Measurements from ENCODE around the gene ITFG1. TPM values are rescaled to one million over a fixed set of nuclear protein-coding genes. Genes with fewer than 3 reads are reported as not detected.
A peak's percentile ranks its signal among the peaks of the same experiment; 100 is the strongest.

Gene ITFG1
- total and polyA plus RNA-seq, 2 of the 13 experiments (the other 11 are each of a cell fraction or from before 2014, with no cell fraction given), result 74.5 to 150 TPM

- TF ChIP-seq SKIL (CRISPR knock-in tag; IDR thresholded peaks at IDR 0.05; ENCODE audit: borderline replicate concordance), result no peak
- peak; percentile 39; the same call in 1 of the 2 replicates for TF ChIP-seq EED (CRISPR knock-in tag; IDR thresholded peaks at IDR 0.05)
- no peak for TF ChIP-seq ZNF292 (CRISPR knock-in tag; IDR thresholded peaks at IDR 0.05; ENCODE audit: borderline replicate concordance, low read depth)
- TF ChIP-seq CCDC6 (CRISPR knock-in tag; IDR thresholded peaks at IDR 0.05), result no peak
- TF ChIP-seq MXI1 (IDR thresholded peaks at IDR 0.05; ENCODE audit: borderline replicate concordance, low read depth, low read length), result peak; percentile 34; the same call in 1 of the 3 replicates
- TF ChIP-seq SRF (IDR thresholded peaks at IDR 0.05; ENCODE audit: low read depth, low read length), result no peak
- TF ChIP-seq MTF1 (CRISPR knock-in tag; IDR thresholded peaks at IDR 0.05), result no peak
- TF ChIP-seq KDM5A (IDR thresholded peaks at IDR 0.05; ENCODE audit: borderline replicate concordance, low read length), result no peak
- no peak for TF ChIP-seq ZNF557 (CRISPR knock-in tag; IDR thresholded peaks at IDR 0.05)
- TF ChIP-seq PCBP2 (optimal IDR thresholded peaks at IDR 0.05; ENCODE audit: low read depth, low read length, poor library complexity, severe bottlenecking), result no peak
- TF ChIP-seq ZNF354B (CRISPR knock-in tag; IDR thresholded peaks at IDR 0.05), result no peak
- no peak for TF ChIP-seq SMARCE1 (IDR thresholded peaks at IDR 0.05; ENCODE audit: borderline replicate concordance)
- no peak for TF ChIP-seq ZSCAN30 (CRISPR knock-in tag; IDR thresholded peaks at IDR 0.05)
- TF ChIP-seq ZNF30 (CRISPR knock-in tag; IDR thresholded peaks at IDR 0.05), result no peak
- no peak for TF ChIP-seq ZNF546 (CRISPR knock-in tag; conservative IDR thresholded peaks at IDR 0.05)
- no peak for TF ChIP-seq SP140L (CRISPR knock-in tag; IDR thresholded peaks at IDR 0.05; ENCODE audit: borderline replicate concordance)
- no peak for TF ChIP-seq SMAD9 (CRISPR knock-in tag; IDR thresholded peaks at IDR 0.05)
- TF ChIP-seq, protein P1, sequence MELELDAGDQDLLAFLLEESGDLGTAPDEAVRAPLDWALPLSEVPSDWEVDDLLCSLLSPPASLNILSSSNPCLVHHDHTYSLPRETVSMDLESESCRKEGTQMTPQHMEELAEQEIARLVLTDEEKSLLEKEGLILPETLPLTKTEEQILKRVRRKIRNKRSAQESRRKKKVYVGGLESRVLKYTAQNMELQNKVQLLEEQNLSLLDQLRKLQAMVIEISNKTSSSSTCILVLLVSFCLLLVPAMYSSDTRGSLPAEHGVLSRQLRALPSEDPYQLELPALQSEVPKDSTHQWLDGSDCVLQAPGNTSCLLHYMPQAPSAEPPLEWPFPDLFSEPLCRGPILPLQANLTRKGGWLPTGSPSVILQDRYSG (CRISPR knock-in tag; IDR thresholded peaks at IDR 0.05), result no peak
- TF ChIP-seq MED1 (CRISPR knock-in tag; IDR thresholded peaks at IDR 0.05), result peak; percentile 56; the same call in 1 of the 2 replicates
- TF ChIP-seq SMC3 (IDR thresholded peaks at IDR 0.05; ENCODE audit: low read length), result no peak; the same call in 1 of the 2 replicates
- no peak for TF ChIP-seq ZNF10 (CRISPR knock-in tag; IDR thresholded peaks at IDR 0.05; ENCODE audit: borderline replicate concordance, low read depth)
- no peak for TF ChIP-seq TCF7 (IDR thresholded peaks at IDR 0.05; ENCODE audit: low read depth)
- TF ChIP-seq SRSF4 (IDR thresholded peaks at IDR 0.05; ENCODE audit: low read depth, low read length, poor library complexity, severe bottlenecking), result no peak
- TF ChIP-seq, protein P2, sequence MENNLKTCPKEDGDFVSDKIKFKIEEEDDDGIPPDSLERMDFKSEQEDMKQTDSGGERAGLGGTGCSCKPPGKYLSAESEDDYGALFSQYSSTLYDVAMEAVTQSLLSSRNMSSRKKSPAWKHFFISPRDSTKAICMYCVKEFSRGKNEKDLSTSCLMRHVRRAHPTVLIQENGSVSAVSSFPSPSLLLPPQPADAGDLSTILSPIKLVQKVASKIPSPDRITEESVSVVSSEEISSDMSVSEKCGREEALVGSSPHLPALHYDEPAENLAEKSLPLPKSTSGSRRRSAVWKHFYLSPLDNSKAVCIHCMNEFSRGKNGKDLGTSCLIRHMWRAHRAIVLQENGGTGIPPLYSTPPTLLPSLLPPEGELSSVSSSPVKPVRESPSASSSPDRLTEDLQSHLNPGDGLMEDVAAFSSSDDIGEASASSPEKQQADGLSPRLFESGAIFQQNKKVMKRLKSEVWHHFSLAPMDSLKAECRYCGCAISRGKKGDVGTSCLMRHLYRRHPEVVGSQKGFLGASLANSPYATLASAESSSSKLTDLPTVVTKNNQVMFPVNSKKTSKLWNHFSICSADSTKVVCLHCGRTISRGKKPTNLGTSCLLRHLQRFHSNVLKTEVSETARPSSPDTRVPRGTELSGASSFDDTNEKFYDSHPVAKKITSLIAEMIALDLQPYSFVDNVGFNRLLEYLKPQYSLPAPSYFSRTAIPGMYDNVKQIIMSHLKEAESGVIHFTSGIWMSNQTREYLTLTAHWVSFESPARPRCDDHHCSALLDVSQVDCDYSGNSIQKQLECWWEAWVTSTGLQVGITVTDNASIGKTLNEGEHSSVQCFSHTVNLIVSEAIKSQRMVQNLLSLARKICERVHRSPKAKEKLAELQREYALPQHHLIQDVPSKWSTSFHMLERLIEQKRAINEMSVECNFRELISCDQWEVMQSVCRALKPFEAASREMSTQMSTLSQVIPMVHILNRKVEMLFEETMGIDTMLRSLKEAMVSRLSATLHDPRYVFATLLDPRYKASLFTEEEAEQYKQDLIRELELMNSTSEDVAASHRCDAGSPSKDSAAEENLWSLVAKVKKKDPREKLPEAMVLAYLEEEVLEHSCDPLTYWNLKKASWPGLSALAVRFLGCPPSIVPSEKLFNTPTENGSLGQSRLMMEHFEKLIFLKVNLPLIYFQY (CRISPR knock-in tag; IDR thresholded peaks at IDR 0.05; ENCODE audit: borderline replicate concordance), result no peak
Observed at GRCh38 chr16:47142821-47143676, 317.8 kb downstream of the ITFG1 start (continued).

Measured in HepG2 (cell line).